ENCODE results near the gene LRP1B.

DNA sequence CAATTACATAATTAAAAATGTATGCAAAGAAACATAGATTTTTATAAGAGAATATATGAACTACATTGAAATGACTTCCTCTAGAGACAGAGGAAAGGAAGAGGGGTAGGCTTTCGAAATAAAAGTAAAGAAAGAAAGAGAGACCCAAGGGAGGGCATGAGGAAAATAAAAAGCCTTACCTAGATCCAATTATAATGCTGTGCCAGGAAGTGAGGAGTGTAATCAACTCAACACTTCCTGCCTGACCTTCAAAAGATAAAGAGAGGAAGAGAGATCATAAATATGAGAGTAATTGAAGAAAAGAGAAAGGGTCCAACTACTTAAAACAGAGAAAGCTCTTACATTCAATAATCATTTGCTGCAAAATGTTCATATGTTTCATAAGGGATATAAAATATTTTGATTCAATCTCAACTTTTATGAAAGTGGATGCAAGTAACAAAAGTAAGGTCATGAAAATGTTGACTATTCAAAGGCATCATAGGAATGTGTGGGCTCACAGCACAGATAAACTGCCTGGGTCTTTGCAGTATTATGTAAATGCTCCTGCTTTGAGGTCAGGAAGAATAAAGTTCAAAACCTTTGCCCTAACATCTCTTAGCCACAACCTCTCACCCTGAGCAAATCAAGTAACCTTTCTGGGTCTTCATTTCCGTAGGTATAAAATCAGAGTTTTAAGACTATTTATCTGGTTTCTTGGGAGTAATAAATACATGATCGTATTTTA is 1237.7 kb downstream of the LRP1B start:
- TF ChIP-seq GATA3 (IDR thresholded peaks at IDR 0.05; ENCODE audit: low read depth, low read length) (no peak), GATA2 (IDR thresholded peaks at IDR 0.05; ENCODE audit: low read depth, low read length) (no peak)
